ENCODE results near the gene LRRC30.
A peak's percentile ranks its signal among the peaks of the same experiment; 100 is the strongest.

The LRRC30 gene

GRCh38 chr18:7237673-7238272, 6.9 kb downstream of the LRRC30 start:
- no peak overlapping the region for H3K4me3 ChIP-seq (ENCODE audit: low read length)
- peaks cover 2% of the 10 kb centered on the region for H3K9me3 ChIP-seq (ENCODE audit: control insufficient read depth, low read length)
- H3K9ac ChIP-seq (ENCODE audit: low read length): no peak overlapping the region
- no peaks in the 10 kb centered on the region for H3K36me3 ChIP-seq (ENCODE audit: control insufficient read depth, insufficient read depth, low read length, severe bottlenecking)
- no peak for DNase-seq (ENCODE audit: low read depth)
- no peaks in the 10 kb centered on the region for H3K4me1 ChIP-seq (ENCODE audit: control insufficient read depth, insufficient read depth, low read length)
- H3K27me3 ChIP-seq (replicated peaks; ENCODE audit: control insufficient read depth, insufficient read depth, low read length): peaks cover 28% of the 10 kb centered on the region

- Histone ChIP-seq H3K9me3 (ENCODE audit: control insufficient read depth, low read length) (no peaks in the 10 kb centered on the region), H3K36me3 (ENCODE audit: control insufficient read depth, insufficient read depth, low read length, severe bottlenecking) (no peaks in the 10 kb centered on the region), H3K4me1 (ENCODE audit: control insufficient read depth, insufficient read depth, low read length) (no peaks in the 10 kb centered on the region)
These were observed 12.0 kb downstream of the LRRC30 start for GRCh38 chr18:7242926-7243325.

GRCh38 chr18:7248877-7249276, 18.0 kb downstream of the LRRC30 start:
- no peak for DNase-seq (ENCODE audit: low read depth)
- Histone ChIP-seq H3K4me1 (ENCODE audit: control insufficient read depth, insufficient read depth, low read length) (peaks cover 12% of the 10 kb centered on the region), H3K9ac (ENCODE audit: low read length) (no peak overlapping the region), H3K9me3 (ENCODE audit: control insufficient read depth, low read length) (no peaks in the 10 kb centered on the region), H3K27me3 (replicated peaks; ENCODE audit: control insufficient read depth, insufficient read depth, low read length) (peaks cover 1% of the 10 kb centered on the region), H3K36me3 (ENCODE audit: control insufficient read depth, insufficient read depth, low read length, severe bottlenecking) (no peaks in the 10 kb centered on the region), H3K4me3 (ENCODE audit: low read length) (peak overlapping the region; percentile 53)

More at GRCh38 chr18:7242926-7243325, 12.0 kb downstream of the LRRC30 start:
- Histone ChIP-seq H3K9ac (ENCODE audit: low read length) (no peak overlapping the region), H3K27me3 (replicated peaks; ENCODE audit: control insufficient read depth, insufficient read depth, low read length) (peaks cover 5% of the 10 kb centered on the region), H3K4me3 (ENCODE audit: low read length) (no peak overlapping the region)
- DNase-seq (ENCODE audit: low read depth): no peak

GRCh38 chr18:7254163-7254562, 23.3 kb downstream of the LRRC30 start:
- Histone ChIP-seq H3K4me3 (ENCODE audit: low read length) (no peak overlapping the region), H3K36me3 (ENCODE audit: control insufficient read depth, insufficient read depth, low read length, severe bottlenecking) (no peaks in the 10 kb centered on the region), H3K9me3 (ENCODE audit: control insufficient read depth, low read length) (no peaks in the 10 kb centered on the region), H3K4me1 (ENCODE audit: control insufficient read depth, insufficient read depth, low read length) (peaks cover 10% of the 10 kb centered on the region), H3K9ac (ENCODE audit: low read length) (no peak overlapping the region), H3K27me3 (replicated peaks; ENCODE audit: control insufficient read depth, insufficient read depth, low read length) (peaks cover 10% of the 10 kb centered on the region)
- no peak for DNase-seq (ENCODE audit: low read depth)

GRCh38 chr18:7255054-7255453, 24.2 kb downstream of the LRRC30 start:
- Histone ChIP-seq H3K4me1 (ENCODE audit: control insufficient read depth, insufficient read depth, low read length) (peaks cover 14% of the 10 kb centered on the region), H3K9ac (ENCODE audit: low read length) (no peak overlapping the region), H3K9me3 (ENCODE audit: control insufficient read depth, low read length) (no peaks in the 10 kb centered on the region), H3K4me3 (ENCODE audit: low read length) (no peak overlapping the region), H3K27me3 (replicated peaks; ENCODE audit: control insufficient read depth, insufficient read depth, low read length) (peaks cover 12% of the 10 kb centered on the region), H3K36me3 (ENCODE audit: control insufficient read depth, insufficient read depth, low read length, severe bottlenecking) (no peaks in the 10 kb centered on the region)
- DNase-seq (ENCODE audit: low read depth): no peak

- Histone ChIP-seq H3K9me3 (ENCODE audit: control insufficient read depth, low read length) (no peaks in the 10 kb centered on the region), H3K9ac (ENCODE audit: low read length) (no peak overlapping the region), H3K27me3 (replicated peaks; ENCODE audit: control insufficient read depth, insufficient read depth, low read length) (peaks cover 16% of the 10 kb centered on the region), H3K4me3 (ENCODE audit: low read length) (no peak overlapping the region), H3K36me3 (ENCODE audit: control insufficient read depth, insufficient read depth, low read length, severe bottlenecking) (no peaks in the 10 kb centered on the region), H3K4me1 (ENCODE audit: control insufficient read depth, insufficient read depth, low read length) (peaks cover 15% of the 10 kb centered on the region)
- no peak for DNase-seq (ENCODE audit: low read depth)
These were observed 24.8 kb downstream of the LRRC30 start for GRCh38 chr18:7255643-7256042.

- no peak for DNase-seq (ENCODE audit: low read depth)
- peaks cover 28% of the 10 kb centered on the region for H3K27me3 ChIP-seq (replicated peaks; ENCODE audit: control insufficient read depth, insufficient read depth, low read length)
- H3K4me1 ChIP-seq (ENCODE audit: control insufficient read depth, insufficient read depth, low read length): peaks cover 15% of the 10 kb centered on the region
- no peaks in the 10 kb centered on the region for H3K9me3 ChIP-seq (ENCODE audit: control insufficient read depth, low read length)
- no peak overlapping the region for H3K9ac ChIP-seq (ENCODE audit: low read length)
- no peaks in the 10 kb centered on the region for H3K36me3 ChIP-seq (ENCODE audit: control insufficient read depth, insufficient read depth, low read length, severe bottlenecking)
- H3K4me3 ChIP-seq (ENCODE audit: low read length): no peak overlapping the region
These were observed 25.9 kb downstream of the LRRC30 start for GRCh38 chr18:7256618-7257425.

- no peak overlapping the region for H3K9ac ChIP-seq (ENCODE audit: low read length)
- H3K4me3 ChIP-seq (ENCODE audit: low read length): no peak overlapping the region
- peaks cover 15% of the 10 kb centered on the region for H3K4me1 ChIP-seq (ENCODE audit: control insufficient read depth, insufficient read depth, low read length)
- H3K27me3 ChIP-seq (replicated peaks; ENCODE audit: control insufficient read depth, insufficient read depth, low read length): peaks cover 28% of the 10 kb centered on the region
- no peak for DNase-seq (ENCODE audit: low read depth)
- H3K9me3 ChIP-seq (ENCODE audit: control insufficient read depth, low read length): no peaks in the 10 kb centered on the region
- no peaks in the 10 kb centered on the region for H3K36me3 ChIP-seq (ENCODE audit: control insufficient read depth, insufficient read depth, low read length, severe bottlenecking)
These were observed 26.5 kb downstream of the LRRC30 start for GRCh38 chr18:7257426-7257740.

GRCh38 chr18:7259475-7259874, 28.6 kb downstream of the LRRC30 start:
- no peaks in the 10 kb centered on the region for H3K36me3 ChIP-seq (ENCODE audit: control insufficient read depth, insufficient read depth, low read length, severe bottlenecking)
- H3K4me1 ChIP-seq (ENCODE audit: control insufficient read depth, insufficient read depth, low read length): peaks cover 8% of the 10 kb centered on the region
- DNase-seq (ENCODE audit: low read depth): no peak
- no peak overlapping the region for H3K4me3 ChIP-seq (ENCODE audit: low read length)
- no peak overlapping the region for H3K9ac ChIP-seq (ENCODE audit: low read length)
- H3K27me3 ChIP-seq (replicated peaks; ENCODE audit: control insufficient read depth, insufficient read depth, low read length): peaks cover 28% of the 10 kb centered on the region
- no peaks in the 10 kb centered on the region for H3K9me3 ChIP-seq (ENCODE audit: control insufficient read depth, low read length)

- Histone ChIP-seq H3K36me3 (ENCODE audit: control insufficient read depth, insufficient read depth, low read length, severe bottlenecking) (no peaks in the 10 kb centered on the region), H3K9me3 (ENCODE audit: control insufficient read depth, low read length) (no peaks in the 10 kb centered on the region), H3K4me3 (ENCODE audit: low read length) (no peak overlapping the region), H3K27me3 (replicated peaks; ENCODE audit: control insufficient read depth, insufficient read depth, low read length) (peaks cover 27% of the 10 kb centered on the region), H3K9ac (ENCODE audit: low read length) (no peak overlapping the region), H3K4me1 (ENCODE audit: control insufficient read depth, insufficient read depth, low read length) (peaks cover 8% of the 10 kb centered on the region)
- DNase-seq (ENCODE audit: low read depth): no peak
These were observed 30.3 kb downstream of the LRRC30 start for GRCh38 chr18:7261199-7261598.

GRCh38 chr18:7267973-7268372, 37.1 kb downstream of the LRRC30 start:
- H3K9me3 ChIP-seq (ENCODE audit: control insufficient read depth, low read length): no peaks in the 10 kb centered on the region
- DNase-seq (ENCODE audit: low read depth): no peak
- no peak overlapping the region for H3K4me3 ChIP-seq (ENCODE audit: low read length)
- H3K36me3 ChIP-seq (ENCODE audit: control insufficient read depth, insufficient read depth, low read length, severe bottlenecking): no peaks in the 10 kb centered on the region
- peaks cover 7% of the 10 kb centered on the region for H3K4me1 ChIP-seq (ENCODE audit: control insufficient read depth, insufficient read depth, low read length)
- no peak overlapping the region for H3K9ac ChIP-seq (ENCODE audit: low read length)
- no peaks in the 10 kb centered on the region for H3K27me3 ChIP-seq (replicated peaks; ENCODE audit: control insufficient read depth, insufficient read depth, low read length)

Measured in adipocyte (in vitro differentiated cells).